GM23248 (cell line): Measurements from ENCODE around the gene CAPN7.

ENCODE experiments used
- EZH2 ChIP-seq: fragments of 200-600 bp; sonication (generic); IDR thresholded peaks from 2 replicates; pipeline ENCODE4 v1.6.1; 2018; ENCODE audit warnings: antibody characterized with exemption, mild to moderate bottlenecking; ENCODE audit not compliant: insufficient read depth, poor library complexity, severe bottlenecking
- EZH2phosphoT487 ChIP-seq: fragments of 200-600 bp; sonication (generic); IDR thresholded peaks from 2 replicates; pipeline ENCODE4 v1.6.1; 2018; ENCODE audit warnings: antibody characterized with exemption, moderate library complexity, mild to moderate bottlenecking, low read depth; ENCODE audit not compliant: insufficient read depth

DNA sequence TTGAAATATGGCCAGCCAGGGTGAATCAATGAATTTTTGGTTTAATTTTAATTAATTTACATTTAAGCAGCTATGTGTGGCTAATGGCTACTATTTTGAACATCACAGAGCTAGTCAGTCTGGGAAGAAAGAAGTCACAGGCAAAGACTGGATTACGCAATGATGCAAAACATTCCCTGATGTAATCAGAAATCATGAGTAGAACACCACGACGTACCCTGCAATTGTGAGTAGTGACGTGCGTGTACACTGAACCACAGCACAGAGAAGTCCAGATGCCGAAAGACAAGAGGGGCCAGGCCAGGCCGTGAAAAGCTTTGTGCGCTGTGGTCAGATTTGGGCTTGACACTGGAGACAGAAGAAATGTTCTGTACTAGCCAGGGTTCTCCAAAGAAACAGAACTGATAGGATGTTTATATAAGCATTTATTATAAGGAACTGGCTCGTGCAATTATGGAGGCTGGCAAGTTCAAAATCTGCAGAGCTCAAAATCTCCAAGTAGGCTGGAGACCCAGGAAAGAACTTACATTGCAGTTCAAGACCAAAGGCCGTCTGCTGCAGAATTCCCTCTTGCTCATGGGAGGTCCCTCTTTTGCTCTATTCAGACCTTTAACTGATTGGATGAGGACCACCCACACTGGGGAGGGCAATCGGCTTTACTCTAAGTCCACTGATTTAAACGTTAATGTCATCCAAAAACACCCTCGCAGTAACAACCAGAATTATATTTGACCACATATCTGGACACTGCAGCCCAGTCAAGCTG, 81.7 kb downstream of the CAPN7 start:
- TF ChIP-seq EZH2phosphoT487, result no peak
- no peak for TF ChIP-seq EZH2
